Kidney glomerular epithelial cell (primary cell): ENCODE measurements around the gene UGT2A2.

Experiments
- DNase-seq: peaks from one replicate; lab custom pipeline; 2025; lab: John Stamatoyannopoulos, UW

UGT2A2 gene

GRCh38 chr4:69576251-69576877 is 63.1 kb downstream of the UGT2A2 start:
- DNase-seq, result no peak

GRCh38 chr4:69568787-69569186 is 70.7 kb downstream of the UGT2A2 start:
- DNase-seq, result no peak

- no peak for DNase-seq
Measured at GRCh38 chr4:69563424-69563823, 76.0 kb downstream of the UGT2A2 start.

- DNase-seq, result no peak
Measured at GRCh38 chr4:69549651-69550050, 89.8 kb downstream of the UGT2A2 start.

- peak; percentile 52 for DNase-seq
Measured at GRCh38 chr4:69546134-69546765, 93.2 kb downstream of the UGT2A2 start.
